IPS-18a (cell line): ENCODE data around the gene MICAL1.

Source experiments
- H3K27ac ChIP-seq: one replicate; pipeline ENCODE4 v1.5.1; 2013; ENCODE audit warnings: low read length
- H3K27me3 ChIP-seq: one replicate; pipeline ENCODE4 v1.6.1; 2013; ENCODE audit warnings: mild to moderate bottlenecking, low read length; ENCODE audit not compliant: control insufficient read depth, insufficient read depth
- H3K36me3 ChIP-seq: one replicate; pipeline ENCODE4 v1.6.1; 2013; ENCODE audit warnings: low read depth, low read length; ENCODE audit not compliant: control insufficient read depth
- H3K4me1 ChIP-seq: one replicate; pipeline ENCODE4 v1.6.1; 2013; ENCODE audit warnings: low read depth, low read length; ENCODE audit not compliant: control insufficient read depth
- H3K4me3 ChIP-seq: one replicate; pipeline ENCODE4 v1.5.1; 2013; ENCODE audit warnings: low read length
- H3K9ac ChIP-seq: one replicate; pipeline ENCODE4 v1.6.1; 2013; ENCODE audit warnings: mild to moderate bottlenecking, low read length, moderate library complexity
- H3K9me3 ChIP-seq: one replicate; pipeline ENCODE4 v1.6.1; 2013; ENCODE audit warnings: low read depth, low read length; ENCODE audit not compliant: control insufficient read depth

MICAL1 gene

GRCh38 chr6:109450801-109451200, 4.8 kb downstream of the MICAL1 start:
- no peaks in the 10 kb centered on the region for H3K9me3 ChIP-seq
- peaks cover 7% of the 10 kb centered on the region for H3K4me1 ChIP-seq
- no peak overlapping the region for H3K9ac ChIP-seq
- no peak overlapping the region for H3K27ac ChIP-seq
- H3K27me3 ChIP-seq, result no peaks in the 10 kb centered on the region
- H3K36me3 ChIP-seq, result peaks cover 13% of the 10 kb centered on the region
- H3K4me3 ChIP-seq, result no peak overlapping the region

GRCh38 chr6:109449795-109450673, 5.5 kb downstream of the MICAL1 start:
- no peak overlapping the region for H3K4me3 ChIP-seq
- H3K27ac ChIP-seq, result no peak overlapping the region
- H3K36me3 ChIP-seq, result peaks cover 20% of the 10 kb centered on the region
- peaks cover 7% of the 10 kb centered on the region for H3K4me1 ChIP-seq
- H3K9me3 ChIP-seq, result no peaks in the 10 kb centered on the region
- H3K9ac ChIP-seq, result no peak overlapping the region
- H3K27me3 ChIP-seq, result no peaks in the 10 kb centered on the region

GRCh38 chr6:109449064-109449794, 6.3 kb downstream of the MICAL1 start:
- no peaks in the 10 kb centered on the region for H3K9me3 ChIP-seq
- no peak overlapping the region for H3K9ac ChIP-seq
- H3K27me3 ChIP-seq, result no peaks in the 10 kb centered on the region
- H3K36me3 ChIP-seq, result peaks cover 25% of the 10 kb centered on the region
- no peak overlapping the region for H3K4me3 ChIP-seq
- peaks cover 2% of the 10 kb centered on the region for H3K4me1 ChIP-seq
- no peak overlapping the region for H3K27ac ChIP-seq

- H3K9ac ChIP-seq, result no peak overlapping the region
- H3K27me3 ChIP-seq, result no peaks in the 10 kb centered on the region
- H3K9me3 ChIP-seq, result no peaks in the 10 kb centered on the region
- H3K4me3 ChIP-seq, result no peak overlapping the region
- H3K36me3 ChIP-seq, result peaks cover 30% of the 10 kb centered on the region
- no peak overlapping the region for H3K27ac ChIP-seq
- H3K4me1 ChIP-seq, result no peaks in the 10 kb centered on the region
Observed at GRCh38 chr6:109448615-109449014, 7.0 kb downstream of the MICAL1 start.

- no peaks in the 10 kb centered on the region for H3K27me3 ChIP-seq
- H3K36me3 ChIP-seq, result peaks cover 36% of the 10 kb centered on the region
- no peaks in the 10 kb centered on the region for H3K9me3 ChIP-seq
- H3K4me1 ChIP-seq, result no peaks in the 10 kb centered on the region
- no peak overlapping the region for H3K4me3 ChIP-seq
- H3K9ac ChIP-seq, result no peak overlapping the region
- no peak overlapping the region for H3K27ac ChIP-seq
Observed at GRCh38 chr6:109447878-109448555, 7.6 kb downstream of the MICAL1 start.

- H3K4me1 ChIP-seq, result no peaks in the 10 kb centered on the region
- H3K36me3 ChIP-seq, result peaks cover 42% of the 10 kb centered on the region
- H3K9ac ChIP-seq, result no peak overlapping the region
- no peak overlapping the region for H3K4me3 ChIP-seq
- no peak overlapping the region for H3K27ac ChIP-seq
- no peaks in the 10 kb centered on the region for H3K9me3 ChIP-seq
- no peaks in the 10 kb centered on the region for H3K27me3 ChIP-seq
Observed at GRCh38 chr6:109447087-109447486, 8.5 kb downstream of the MICAL1 start.

GRCh38 chr6:109446541-109446940, 9.0 kb downstream of the MICAL1 start:
- H3K4me1 ChIP-seq, result no peaks in the 10 kb centered on the region
- peaks cover 36% of the 10 kb centered on the region for H3K36me3 ChIP-seq
- no peak overlapping the region for H3K9ac ChIP-seq
- H3K9me3 ChIP-seq, result no peaks in the 10 kb centered on the region
- H3K27me3 ChIP-seq, result no peaks in the 10 kb centered on the region
- no peak overlapping the region for H3K27ac ChIP-seq
- H3K4me3 ChIP-seq, result no peak overlapping the region

- Histone ChIP-seq H3K27ac (no peak overlapping the region), H3K4me1 (no peaks in the 10 kb centered on the region), H3K27me3 (no peaks in the 10 kb centered on the region), H3K36me3 (peaks cover 35% of the 10 kb centered on the region), H3K9me3 (no peaks in the 10 kb centered on the region), H3K9ac (no peak overlapping the region), H3K4me3 (no peak overlapping the region)
Observed at GRCh38 chr6:109446072-109446471, 9.5 kb downstream of the MICAL1 start.

- H3K9ac ChIP-seq, result no peak overlapping the region
- H3K27ac ChIP-seq, result no peak overlapping the region
- no peaks in the 10 kb centered on the region for H3K9me3 ChIP-seq
- H3K4me1 ChIP-seq, result no peaks in the 10 kb centered on the region
- no peak overlapping the region for H3K4me3 ChIP-seq
- H3K27me3 ChIP-seq, result no peaks in the 10 kb centered on the region
- H3K36me3 ChIP-seq, result peaks cover 35% of the 10 kb centered on the region
Observed at GRCh38 chr6:109445382-109445781, 10.2 kb downstream of the MICAL1 start.

GRCh38 chr6:109443425-109443950, 12.1 kb downstream of the MICAL1 start:
- H3K9ac ChIP-seq, result no peak overlapping the region
- peaks cover 12% of the 10 kb centered on the region for H3K27me3 ChIP-seq
- peaks cover 4% of the 10 kb centered on the region for H3K4me1 ChIP-seq
- no peak overlapping the region for H3K27ac ChIP-seq
- peaks cover 35% of the 10 kb centered on the region for H3K36me3 ChIP-seq
- no peak overlapping the region for H3K4me3 ChIP-seq
- no peaks in the 10 kb centered on the region for H3K9me3 ChIP-seq

- H3K27ac ChIP-seq, result no peak overlapping the region
Observed at GRCh38 chr6:109442393-109442924, 13.1 kb downstream of the MICAL1 start.

More at GRCh38 chr6:109442393-109442924, 13.1 kb downstream of the MICAL1 start:
- H3K27me3 ChIP-seq, result peaks cover 12% of the 10 kb centered on the region
- peaks cover 4% of the 10 kb centered on the region for H3K4me1 ChIP-seq
- no peak overlapping the region for H3K4me3 ChIP-seq
- no peak overlapping the region for H3K9ac ChIP-seq
- H3K36me3 ChIP-seq, result peaks cover 35% of the 10 kb centered on the region
- H3K9me3 ChIP-seq, result no peaks in the 10 kb centered on the region
